Colon (tissue), 2 donors: ENCODE results near the gene GAD1.

Experiments used
- FAIRE-seq: peaks from 2 replicates; lab custom pipeline; 2012; peaks lifted over from hg19 to GRCh38; lab: Jason Lieb, UNC
- donor health status: control.
- donor health status: control.

Gene GAD1

DNA sequence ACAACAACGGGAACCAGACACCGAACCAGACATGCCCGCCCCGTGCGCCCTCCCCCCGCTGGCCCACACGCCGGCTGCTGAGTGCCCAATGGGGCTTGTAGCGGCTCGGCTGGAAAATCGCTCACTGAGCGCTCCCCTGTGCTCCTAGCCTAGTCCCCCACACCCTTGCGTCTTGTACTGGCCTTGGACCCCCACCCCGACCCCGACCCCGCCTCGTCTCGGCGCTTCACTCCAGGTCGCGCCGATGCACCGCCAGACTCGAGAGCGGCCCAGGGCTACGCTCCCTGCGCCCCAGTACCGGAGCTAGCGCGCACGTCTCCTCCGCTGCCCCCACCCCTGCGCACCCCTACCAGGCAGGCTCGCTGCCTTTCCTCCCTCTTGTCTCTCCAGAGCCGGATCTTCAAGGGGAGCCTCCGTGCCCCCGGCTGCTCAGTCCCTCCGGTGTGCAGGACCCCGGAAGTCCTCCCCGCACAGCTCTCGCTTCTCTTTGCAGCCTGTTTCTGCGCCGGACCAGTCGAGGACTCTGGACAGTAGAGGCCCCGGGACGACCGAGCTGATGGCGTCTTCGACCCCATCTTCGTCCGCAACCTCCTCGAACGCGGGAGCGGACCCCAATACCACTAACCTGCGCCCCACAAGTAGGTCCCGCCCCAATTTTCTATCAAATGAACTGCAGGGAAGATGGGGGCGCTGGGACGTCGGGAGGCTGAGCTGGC, 1.5 kb downstream of the GAD1 start:
- FAIRE-seq, result no peak

DNA sequence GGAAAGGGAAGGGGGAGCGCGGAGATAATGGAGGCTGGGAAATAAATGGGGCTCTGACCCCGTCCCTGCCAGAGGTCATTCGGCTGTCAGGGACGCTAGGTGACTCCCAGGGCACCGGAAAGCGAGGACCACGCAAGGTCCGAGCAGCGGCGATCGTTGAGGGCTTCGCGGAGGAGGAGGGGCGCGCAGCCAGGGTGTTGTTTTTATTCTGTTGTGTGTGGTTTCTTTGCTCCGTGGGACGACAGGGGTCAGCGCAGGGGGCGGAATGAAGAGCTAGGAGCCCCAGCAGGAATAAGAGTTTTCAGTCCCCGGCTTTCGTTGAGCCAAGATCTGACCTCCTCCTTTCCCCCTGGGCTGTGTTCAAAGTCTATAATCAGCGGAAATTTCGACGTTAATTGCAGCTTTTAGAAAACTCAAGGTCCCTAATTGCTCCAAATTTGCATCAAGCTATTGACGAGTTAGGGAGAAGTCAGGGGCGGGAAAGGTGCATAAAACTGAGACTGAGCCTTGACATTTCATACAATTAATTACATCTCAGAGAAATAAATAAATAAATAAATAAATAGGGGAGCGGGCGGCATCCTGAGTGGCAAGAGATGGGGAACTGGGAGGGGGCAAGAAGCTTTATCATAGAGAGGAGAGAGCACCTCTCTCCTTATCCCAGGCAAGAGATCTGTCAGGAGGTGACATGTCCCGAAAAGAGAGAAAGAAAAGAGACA, 2.2 kb downstream of the GAD1 start:
- FAIRE-seq, result no peak

DNA sequence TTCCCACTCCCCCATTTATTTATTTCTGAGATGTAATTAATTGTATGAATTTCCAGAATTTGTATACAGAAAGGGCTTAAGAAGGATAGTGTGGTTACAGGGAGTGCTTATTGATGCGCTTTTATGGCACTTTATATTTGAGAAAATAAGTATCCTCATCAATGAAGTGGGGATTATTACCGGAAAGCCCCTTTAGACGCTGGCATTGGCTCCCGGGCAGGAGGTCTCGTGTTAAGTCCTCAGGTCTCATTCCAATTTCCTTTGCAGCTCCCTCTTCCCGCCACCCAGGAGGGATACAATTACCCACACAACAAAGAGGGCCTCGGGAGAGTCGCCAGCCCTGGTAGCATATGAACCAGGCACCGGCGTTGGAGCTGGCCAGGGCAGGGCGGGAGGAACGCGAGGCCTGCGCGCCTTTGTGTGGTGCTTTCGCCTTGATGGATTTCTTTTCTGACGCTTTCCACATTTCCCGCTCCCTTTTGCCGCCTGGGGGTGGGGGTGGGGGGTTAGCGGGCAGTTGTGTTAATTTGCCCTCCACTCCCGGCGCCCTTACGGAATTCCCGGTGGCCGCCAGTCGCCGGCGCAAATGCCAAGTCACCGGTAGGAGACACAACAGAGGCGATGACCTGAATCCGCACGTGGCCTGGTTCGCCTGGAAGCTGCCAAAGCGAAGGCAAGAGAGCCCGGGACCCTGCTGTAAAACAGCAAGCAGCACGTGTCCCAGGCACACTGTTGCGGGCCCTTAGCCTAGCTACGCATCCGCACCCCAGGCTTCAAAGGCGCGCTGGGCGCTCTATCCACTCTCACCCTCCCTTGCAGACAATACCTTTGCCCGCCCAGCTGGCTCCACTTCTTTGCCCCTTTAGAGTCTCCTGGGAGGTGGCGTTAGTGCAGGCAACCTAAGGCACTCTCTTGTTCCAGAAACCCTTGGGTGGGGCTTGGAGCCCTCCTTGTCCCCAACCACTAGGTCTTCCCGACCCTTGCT, 3.3 kb downstream of the GAD1 start:
- FAIRE-seq, result no peak

DNA sequence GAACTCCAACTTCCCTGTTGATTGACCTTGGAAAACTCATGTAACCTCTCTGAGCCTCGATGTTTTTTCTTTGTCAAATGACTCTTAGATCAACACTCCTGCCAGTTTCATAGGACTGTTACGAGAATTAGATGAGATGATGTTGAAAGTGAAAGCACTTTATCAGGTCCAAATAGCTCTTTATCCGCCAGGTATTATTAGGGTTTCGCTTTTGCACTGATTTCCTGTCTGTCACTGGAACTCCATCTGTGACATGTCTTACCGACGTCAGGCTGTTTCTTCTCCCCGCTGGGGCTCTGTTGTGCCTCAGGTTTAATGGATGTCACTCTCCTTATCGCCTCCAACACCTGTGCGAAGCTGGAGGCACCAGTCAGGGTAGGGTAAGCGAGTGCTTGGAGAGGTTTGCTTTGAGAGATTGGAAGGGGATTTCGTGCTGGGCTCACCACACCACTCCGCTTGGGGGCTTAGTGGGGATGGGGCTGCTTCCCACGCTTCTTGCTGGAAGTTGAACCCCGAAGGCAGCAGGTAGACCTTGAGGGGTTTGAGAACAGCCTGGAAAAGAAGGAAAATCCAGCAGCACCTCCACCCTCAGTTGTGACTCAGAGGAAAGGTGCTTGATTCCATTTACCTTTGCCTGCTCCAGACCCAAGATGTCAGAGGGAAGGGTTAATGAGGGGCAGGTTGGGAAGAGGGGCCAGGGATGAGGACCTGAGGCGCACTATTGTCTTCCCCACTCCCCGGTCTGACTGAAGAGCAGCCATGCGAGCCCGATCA, 4.3 kb downstream of the GAD1 start:
- no peak for FAIRE-seq

DNA sequence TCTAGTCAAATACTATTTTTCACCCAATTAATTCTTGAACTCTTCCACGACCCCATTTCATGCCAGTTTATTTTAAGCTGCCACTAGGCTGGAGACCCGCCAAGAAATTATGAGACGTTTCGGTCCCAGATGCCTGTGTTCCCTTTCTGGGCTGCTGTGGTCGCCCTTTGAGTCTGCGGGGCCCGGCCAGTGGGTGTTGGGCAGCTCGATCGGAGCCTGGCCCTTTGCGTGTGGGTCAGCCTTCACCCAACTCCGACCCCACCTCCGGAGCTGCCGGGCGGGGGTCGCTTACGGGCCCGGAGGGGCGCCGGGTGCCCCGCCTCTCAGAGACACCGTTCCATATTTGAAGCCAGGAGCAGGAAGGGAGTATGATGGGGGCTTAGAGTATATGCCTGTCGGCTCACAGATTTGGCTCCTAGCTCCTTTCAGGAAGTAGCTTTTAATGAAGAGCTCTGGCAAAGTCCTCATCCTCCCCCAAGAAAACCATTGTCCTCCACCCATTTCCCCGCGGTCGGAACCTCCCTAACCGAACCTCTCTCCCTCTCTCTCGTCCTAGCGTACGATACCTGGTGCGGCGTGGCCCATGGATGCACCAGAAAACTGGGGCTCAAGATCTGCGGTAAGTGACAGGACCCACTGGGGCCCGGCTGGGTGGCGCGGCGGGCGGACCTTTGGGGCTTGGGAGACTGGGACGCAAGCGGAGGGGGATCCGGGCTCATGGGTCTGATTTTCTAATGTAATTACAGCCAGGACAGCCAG, 5.0 kb downstream of the GAD1 start:
- FAIRE-seq, result no peak

DNA sequence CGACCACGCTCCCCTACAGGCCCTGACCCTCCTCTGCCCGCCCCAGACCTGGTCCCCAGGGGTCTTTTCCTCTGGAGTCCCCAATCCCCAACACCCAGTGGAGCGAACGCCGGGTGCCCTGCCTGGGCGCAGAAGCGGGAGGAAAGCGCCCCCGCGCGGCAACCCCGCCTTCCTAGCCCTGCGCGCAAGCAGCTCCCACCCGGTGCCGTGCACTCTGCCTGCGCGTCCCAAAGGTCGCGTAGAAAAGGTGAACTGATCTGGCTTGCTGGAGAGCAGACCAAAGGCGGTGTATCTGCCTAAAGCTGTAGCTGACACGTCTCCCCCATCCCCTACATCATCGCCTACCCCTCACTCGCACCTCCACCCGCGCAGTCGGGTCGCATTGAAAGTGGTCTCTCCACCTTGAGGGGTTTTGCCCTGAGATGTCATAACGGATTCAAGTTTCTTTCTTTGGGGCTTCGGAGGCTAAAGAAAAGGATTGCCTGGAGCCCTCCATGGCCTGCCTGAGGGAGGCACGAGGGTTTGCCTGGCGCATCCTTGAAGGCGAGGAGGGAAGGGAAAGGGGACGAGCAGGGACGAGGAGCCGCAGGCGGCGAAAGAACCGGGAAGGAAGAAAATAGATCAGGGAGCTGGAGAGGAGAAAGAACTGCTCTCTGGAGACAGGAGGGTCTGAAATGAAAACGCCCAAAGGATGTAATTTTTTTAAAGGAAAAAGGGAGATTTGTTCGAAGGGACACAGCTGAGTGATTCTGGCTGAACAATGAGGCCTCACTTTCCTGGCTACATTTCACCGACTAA, 5.8 kb downstream of the GAD1 start:
- no peak for FAIRE-seq

DNA sequence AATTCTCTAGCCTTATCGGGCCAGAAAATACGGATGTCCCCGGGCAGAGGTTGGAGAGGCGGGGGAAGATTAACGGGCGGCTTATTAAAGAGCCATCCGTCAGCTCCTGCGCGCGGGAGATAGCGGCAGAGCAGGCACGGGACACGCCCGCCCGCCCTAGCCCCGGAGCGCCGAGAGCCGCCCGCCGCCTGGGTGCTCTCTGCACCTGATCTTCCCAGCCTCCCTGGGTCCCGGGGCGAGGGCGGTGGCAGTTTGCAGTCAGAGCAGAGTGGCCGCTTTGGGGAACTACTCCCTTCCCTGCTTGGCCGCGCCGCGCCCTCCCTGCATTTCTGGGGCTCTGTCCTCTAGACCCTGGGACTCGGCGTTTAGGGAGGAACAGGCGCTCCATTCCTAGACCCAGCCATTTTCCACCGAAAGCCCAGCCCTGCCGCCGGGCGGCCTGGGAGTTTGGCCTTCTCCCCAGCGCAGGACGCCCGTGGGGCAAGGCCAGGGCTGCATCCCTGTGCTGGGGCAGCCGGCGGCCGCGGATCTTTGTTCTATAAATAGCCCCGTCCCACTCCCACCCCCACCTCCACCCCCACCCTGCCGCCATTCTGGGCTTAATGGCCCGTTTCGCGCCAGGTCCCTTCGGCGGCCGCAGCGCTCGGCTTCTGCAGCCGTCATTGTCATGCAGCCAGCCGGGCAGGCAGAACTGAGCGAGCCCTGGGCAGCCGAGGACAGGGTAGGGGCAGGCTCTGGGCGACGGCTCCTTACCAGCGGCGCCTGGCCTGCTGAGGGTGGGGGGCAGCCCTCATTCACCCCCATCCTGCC, 6.6 kb downstream of the GAD1 start:
- FAIRE-seq, result no peak

DNA sequence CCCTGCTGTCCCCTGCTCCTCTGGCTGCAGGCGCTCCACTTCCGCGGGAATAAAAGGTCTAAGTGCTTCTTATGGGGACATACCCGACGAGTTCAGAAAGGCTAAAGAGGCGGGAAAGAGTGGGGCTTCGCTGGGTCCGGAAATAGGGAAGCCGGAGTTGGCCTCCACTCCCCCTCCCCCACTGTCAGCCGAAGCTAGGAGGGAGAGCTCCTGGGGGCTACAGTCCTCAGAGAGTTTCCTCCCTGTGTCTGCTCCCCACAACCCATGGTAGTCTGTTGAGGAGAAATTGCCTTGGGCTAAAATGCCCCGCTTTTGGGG, 7.2 kb downstream of the GAD1 start:
- no peak for FAIRE-seq

DNA sequence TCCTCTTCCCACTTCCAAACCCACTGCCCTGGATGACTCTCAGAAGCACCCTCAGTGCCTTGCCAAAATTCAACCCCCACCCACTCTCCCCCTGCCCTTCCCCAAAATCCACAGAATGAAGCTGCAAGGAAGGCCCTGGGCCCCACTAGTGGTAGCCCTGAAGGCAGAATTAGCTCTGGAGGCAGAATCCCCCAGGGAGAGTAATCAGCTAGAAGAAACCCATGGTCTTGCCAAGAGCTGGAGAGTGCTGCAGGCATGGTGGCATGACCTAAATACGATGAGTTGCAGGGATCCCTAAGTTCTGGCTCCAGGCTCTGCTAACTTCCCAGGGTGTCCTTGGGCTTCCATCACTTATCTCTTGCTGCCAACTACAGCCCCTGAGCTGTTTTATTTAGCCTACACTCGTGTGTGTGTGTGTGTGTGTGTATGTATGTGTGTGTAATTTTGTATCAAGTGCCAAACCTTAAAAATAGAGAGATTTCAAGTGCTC, 7.9 kb downstream of the GAD1 start:
- no peak for FAIRE-seq

DNA sequence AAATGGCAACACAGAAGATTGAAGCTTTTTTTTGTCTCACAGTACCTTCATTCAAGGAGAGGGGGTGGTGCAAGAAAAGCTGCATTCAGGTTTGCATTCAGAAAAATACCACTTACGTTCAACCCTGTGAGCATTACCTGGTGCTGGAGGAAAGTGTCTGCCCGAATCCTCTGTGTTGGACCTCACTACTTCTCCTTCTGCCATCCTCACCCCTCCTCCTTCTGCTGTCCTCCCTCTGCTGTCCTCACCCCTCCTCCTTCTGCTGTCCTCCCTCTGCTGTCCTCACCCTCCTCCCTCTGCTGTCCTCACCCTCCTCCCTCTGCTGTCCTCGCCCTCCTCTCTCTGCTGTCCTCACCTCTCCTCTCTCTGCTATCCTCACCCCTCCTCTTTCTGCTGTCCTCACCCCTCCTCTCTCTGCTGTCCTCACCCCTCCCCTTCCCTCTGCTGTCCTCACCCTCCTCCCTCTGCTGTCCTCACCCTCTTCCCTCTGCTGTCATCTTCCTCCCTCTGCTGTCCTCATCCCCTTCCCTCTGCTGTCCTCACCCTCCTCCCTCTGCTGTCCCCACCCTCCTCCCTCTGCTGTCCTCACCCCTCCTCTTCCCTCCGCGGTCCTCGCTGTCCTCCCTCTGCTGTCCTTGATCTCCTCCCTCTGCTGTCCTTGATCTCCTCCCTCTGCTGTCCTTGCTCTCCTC, 11.3 kb downstream of the GAD1 start:
- no peak for FAIRE-seq

DNA sequence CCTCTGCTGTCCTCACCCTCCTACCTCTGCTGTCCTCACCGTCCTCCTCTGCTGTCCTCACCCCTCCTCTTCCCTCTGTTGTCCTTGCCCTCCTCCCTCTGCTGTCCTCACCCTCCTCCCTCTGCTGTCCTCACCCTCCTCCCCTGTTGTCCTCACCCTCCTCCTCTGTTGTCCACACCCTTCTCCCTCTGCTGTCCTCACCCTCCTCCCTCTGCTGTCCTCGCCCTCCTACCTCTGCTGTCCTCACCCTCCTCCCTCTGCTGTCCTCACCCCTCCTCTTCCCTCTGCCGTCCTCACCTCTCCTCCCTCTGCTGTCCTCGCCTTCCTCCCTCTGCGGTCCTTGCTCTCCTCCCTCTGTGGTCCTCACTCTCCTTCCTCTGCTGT, 11.8 kb downstream of the GAD1 start:
- no peak for FAIRE-seq

DNA sequence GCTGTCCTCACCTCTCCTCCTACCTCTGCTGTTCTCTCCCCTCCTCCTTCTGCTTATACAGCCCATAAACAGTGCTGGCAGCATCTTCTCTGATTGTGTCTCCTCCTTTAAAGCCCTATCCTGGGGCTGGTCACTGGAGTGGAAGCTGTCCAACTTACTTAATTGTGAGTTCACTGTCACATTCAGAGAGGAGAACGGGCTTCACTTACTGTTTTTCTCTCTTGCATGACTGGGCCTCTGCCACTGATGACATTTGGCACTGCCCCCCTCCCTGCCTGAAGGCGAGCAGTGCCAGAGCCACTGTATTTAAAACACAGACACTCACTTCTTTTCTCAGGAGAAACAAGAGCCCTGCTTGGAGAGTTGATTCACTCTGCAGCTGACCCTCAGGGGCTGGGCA, 12.3 kb downstream of the GAD1 start:
- no peak for FAIRE-seq

DNA sequence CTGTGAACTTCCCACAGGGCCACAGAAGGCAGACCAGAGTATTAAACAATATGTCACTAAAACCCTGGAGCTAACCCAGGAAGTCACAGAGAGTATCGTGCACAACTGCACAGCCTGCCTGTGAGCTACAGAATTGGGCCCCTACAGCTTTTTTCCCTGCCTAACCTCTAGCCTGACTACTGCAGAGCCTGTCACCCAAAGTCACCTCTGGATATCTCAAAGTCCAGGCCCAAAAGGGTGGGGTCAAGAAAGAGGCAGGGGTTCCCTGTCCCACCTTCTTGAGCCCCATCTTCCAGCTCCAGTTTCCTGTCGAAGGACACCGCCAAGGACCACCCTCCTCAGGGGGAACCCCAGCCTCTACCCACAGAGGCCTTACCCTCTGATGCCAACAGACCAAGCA, 13.5 kb downstream of the GAD1 start:
- FAIRE-seq, result no peak

DNA sequence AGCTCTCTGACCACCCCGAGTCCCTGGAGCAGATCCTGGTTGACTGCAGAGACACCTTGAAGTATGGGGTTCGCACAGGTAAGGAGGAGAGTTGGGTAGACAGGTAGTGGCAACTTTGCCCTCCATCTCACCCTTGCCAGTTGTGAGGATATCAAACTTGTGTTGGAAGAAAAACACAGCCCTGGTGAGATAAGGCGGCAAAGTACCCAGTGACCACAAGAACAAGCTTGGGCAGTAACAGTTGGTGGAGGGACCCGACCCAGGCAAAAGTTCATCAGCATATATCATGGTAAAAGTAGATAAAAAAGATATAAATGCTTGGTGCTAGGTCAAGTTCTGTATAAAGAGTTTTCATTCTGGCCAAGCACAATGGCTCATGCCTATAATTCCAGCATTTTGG, 14.4 kb downstream of the GAD1 start:
- no peak for FAIRE-seq

DNA sequence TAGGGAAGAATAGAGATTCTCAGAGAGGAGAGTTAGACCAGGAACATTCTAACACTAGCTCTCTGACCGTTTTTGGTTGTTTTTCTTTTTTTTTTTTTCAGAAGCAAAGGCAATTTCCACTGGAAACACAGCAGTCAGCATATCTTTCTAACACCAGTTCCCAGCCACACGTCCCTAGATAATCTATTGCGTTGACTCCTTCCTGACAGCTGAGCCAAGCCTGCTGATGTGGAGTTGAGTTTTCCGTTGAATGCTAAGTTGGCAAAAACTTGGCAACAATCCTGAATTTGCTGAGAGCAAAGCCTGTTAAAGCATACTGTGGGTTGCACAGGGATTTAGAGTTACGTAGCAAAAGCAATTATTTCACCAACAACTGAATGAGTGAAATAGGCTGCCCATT, 19.3 kb downstream of the GAD1 start:
- FAIRE-seq, result no peak

DNA sequence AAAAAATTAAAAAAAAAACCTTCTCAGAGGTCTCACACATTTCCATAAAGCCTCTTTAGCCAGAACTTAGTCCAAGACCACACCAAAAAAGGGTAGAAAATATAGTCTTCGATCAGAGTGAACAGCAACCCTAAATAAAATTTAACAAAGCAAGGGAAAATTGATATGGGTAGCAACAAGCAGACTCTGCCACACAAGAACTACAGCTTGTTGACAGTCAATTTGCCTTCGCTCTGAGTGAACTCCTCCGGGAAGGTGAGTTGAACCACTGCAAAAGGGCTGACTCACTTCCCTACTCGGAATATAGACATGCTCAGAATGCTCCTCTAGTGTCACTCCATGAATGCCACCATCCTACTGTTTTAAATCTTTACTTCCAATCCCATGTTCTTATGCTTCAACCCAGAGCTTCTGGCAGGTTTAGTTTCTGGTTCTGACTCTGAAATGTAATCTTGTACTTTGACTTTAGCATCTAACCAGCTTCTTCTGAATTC, 24.1 kb downstream of the GAD1 start:
- FAIRE-seq, result no peak

DNA sequence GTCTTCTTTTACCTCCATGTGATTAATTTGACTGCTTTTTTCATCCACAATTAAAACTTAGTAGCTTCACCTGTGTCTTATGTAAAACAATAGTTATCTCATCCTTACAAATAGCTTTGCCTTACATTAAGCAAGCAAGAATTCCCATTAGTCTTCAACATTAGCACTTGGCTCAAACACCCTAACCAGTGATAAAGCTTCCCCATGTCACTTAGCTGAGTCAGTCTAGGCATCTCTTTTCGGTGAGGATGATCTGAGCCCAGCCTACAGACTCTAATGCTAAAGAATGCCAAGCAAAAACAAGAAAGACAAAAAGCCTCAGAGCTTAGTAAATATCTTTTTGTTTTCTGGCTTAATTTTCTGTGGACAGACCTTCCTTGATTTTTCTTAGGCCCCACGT, 26.1 kb downstream of the GAD1 start:
- FAIRE-seq, result no peak

DNA sequence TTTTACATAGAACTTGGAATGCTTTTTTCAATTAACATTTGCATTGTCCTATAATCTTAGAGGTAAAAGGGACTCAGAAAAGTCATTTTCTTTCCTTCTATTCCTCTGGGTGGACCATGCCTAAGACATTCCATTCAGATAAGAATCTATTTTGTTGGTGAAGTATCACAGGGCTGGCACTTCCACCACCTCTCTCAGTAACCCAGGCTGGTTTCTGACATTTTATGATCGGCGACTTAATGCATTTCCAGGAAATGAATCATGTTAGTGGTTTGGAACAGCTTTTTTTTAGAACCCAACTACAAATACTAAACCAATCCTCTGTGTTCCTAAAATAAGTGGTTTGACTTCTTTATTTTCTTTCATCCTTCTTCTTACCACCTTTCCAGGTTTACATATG, 27.0 kb downstream of the GAD1 start:
- FAIRE-seq, result no peak

DNA sequence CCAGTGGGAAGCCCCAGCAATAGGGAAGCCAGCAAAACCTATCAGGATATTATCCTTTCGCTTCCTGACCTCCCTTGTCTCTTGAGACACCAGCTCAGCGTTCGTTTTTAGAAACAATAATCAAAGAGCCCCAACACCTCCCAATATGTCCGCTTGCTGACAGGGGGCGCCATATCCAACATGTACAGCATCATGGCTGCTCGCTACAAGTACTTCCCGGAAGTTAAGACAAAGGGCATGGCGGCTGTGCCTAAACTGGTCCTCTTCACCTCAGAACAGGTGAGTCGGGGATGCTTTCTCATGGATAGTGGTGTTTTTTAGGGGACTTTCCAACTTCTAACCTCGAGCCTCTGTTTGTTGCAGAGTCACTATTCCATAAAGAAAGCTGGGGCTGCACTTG, 28.7 kb downstream of the GAD1 start:
- FAIRE-seq, result no peak
